ENCODE data around the gene MPIG6B.

Gene MPIG6B

DNA sequence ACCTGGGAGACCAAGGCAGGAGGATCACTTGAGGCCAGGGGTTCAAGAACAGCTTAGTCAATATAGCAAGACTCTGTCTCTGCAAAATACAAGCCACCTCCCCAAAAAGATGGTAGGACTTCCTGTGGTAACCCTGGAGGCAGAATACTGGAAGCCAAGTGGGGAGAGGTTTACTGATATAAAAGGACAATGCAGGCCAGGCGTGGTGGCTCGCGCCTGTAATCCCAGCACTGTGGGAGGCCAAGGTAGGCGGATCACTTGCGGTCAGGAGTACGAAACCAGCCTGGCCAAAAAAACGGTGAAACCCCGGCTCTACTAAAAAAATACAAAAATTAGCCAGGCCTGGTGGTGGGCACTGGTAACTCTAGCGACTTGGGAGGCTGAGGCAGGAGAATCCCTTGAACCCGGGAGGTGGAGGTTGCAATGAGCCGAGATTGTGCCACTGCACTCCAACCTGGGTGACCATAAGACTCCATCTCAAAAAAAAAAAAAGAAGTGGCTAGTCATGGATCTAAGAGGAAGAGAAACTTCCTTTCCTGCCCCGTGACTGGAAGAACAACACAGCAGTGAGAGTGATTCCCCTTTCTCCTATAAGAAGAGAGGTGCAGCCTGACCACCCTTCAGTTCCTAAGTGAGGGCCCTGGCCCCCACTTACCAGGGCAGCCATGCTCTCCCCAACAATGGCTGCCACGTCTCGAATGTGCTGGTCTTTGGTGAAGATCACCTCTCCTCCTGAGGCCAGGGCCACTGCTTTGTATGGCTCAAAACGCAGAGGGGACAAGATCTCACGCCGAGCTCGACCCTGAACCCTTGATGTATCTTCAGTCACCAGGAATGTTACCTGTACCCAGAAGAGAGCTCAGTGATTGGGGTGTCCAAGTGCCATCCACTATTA lies 45.4 kb downstream of the MPIG6B start:
- no peak for DNase-seq (ENCODE audit: low read depth)

DNA sequence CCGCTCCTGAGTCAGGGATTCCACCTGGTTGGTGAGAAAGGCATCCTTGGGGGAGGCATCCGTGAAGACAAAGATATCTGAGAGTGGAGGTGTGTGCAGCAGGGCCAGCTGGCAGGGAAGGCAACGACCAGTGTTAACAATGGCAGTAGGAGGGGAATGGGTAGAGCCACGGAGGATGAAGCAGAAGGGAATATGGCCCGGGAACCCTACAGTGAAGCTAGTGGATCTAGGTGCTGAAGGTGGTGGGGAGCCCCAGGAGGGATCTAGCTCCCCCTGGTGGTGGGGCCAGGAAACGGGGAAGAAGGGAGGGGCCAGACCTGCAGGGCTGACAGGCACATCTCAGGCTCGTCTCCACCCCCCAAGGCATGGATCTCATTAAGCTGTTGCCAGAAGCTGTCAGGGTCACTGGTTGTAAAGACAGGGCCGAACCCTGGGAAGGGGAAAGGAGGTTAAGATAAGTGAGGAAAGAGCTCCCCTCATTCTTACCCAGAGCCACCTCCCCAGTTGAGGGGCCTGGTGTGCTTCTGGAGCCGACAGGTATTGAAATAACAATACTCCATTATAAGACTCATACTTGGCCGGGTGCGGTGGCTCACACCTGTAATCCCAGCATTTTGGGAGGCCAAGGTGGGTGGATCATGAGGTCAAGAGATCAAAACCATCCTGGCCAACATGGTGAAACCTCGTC lies 46.7 kb downstream of the MPIG6B start:
- no peak for DNase-seq (ENCODE audit: low read depth)

- DNase-seq (ENCODE audit: low read depth), result no peak
Observed at GRCh38 chr6:31770860-31771259, 47.7 kb downstream of the MPIG6B start.

DNA sequence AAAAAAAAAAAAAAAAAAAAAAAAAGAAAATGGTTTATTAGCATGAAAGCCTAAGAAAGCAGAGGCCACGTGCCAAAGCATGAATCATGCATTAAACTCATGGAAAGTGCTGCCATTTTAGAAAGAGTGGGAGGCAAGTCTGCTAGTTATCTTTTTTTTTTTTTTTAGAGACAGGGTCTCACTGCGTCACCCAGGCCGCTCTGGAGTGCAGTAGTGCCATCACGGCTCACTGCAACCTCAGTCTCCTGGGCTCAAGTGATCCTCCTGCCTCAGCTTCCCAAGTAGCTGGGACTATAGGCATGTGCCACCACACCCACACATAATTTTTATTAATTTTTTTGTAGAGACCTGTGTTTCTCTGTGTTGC lies 48.8 kb downstream of the MPIG6B start:
- DNase-seq (ENCODE audit: low read depth), result no peak

GRCh38 chr6:31775184-31775583 lies 52.0 kb downstream of the MPIG6B start:
- no peak for DNase-seq (ENCODE audit: low read depth)

DNA sequence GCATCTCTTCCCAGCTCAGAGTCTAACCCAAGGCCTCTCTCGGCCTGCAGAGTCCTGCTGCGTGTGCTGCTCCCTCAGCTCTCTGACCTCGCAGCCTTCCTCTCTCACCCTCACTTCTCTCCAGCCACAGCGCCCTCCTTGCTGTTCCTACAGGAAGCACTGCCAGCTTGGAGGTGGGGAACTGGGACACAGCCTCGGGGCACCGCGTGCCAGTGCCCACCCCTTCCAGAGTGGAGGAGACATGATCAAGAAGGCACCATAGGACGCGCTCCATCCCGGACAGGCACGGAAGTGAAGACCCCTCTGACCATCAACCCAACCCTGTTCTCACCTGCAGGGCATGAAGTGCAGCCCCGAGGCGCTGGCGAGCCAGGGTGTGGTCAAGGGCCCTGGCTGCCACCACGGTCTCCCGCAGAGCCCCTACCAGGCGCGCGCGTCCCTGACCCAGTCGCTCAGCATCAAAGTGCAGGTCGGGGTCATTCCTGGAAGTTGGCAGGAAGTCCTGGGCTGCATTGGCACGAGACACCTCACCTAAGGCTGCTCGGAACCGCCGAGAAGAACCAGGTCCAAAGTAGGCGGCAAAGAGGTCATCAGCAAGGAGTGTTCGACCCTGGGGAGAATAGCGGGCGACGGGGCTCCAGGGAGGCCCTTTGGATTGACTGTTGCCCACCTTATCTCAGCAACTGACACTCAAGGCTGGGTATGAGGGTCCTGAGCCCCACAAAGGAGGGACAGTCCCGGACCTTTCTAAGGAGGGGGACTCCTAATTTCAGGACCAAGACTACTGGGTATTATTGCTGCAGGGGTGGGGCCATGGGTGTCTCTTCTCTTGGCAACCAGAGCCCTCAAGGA lies 52.7 kb downstream of the MPIG6B start:
- no peak for DNase-seq (ENCODE audit: low read depth)
